Nephron (organoid): Measurements from ENCODE around the gene KRT2.

Source experiments
- H3K27ac Mint-ChIP-seq, 3 experiments: 2 replicates each; pipeline ENCODE4 v1.8.0; 2020; ENCODE audit warnings: mixed read lengths in 3 of 3, mild to moderate bottlenecking in 2 of 3, moderate library complexity in 1 of 3
- H3K27me3 Mint-ChIP-seq: 2 replicates; pipeline ENCODE4 v1.8.0; 2021; ENCODE audit warnings: low read depth, mild to moderate bottlenecking, moderate library complexity, mixed read lengths
- H3K36me3 Mint-ChIP-seq: 2 replicates; pipeline ENCODE4 v1.8.0; 2020; ENCODE audit warnings: low read depth, mixed read lengths
- H3K4me1 Mint-ChIP-seq: 2 replicates; pipeline ENCODE4 v1.8.0; 2020; ENCODE audit warnings: mixed read lengths
- H3K4me3 Mint-ChIP-seq, 3 experiments: 2 replicates each; pipeline ENCODE4 v1.8.0; 2020; ENCODE audit warnings: mild to moderate bottlenecking in 3 of 3, mixed read lengths in 3 of 3, moderate library complexity in 2 of 3
- H3K9me3 Mint-ChIP-seq: 2 replicates; pipeline ENCODE4 v1.8.0; 2020; ENCODE audit warnings: mixed read lengths
- TF ChIP-seq, protein P1 (sequence below), 3 experiments: fragments of 200-600 bp; sonication (generic); IDR thresholded peaks; one replicate each; pipeline ENCODE4 v1.5.0; 2021; ENCODE audit warnings: antibody characterized with exemption in 3 of 3; ENCODE audit not compliant: unreplicated experiment in 3 of 3

Gene KRT2

GRCh38 chr12:52643233-52644077 is 8.6 kb downstream of the KRT2 start:
- no peaks in the 10 kb centered on the region for H3K9me3 Mint-ChIP-seq
- H3K36me3 Mint-ChIP-seq, result no peaks in the 10 kb centered on the region
- H3K4me3 Mint-ChIP-seq, result no peak overlapping the region
- H3K27ac Mint-ChIP-seq, result no peak overlapping the region
- no peaks in the 10 kb centered on the region for H3K4me1 Mint-ChIP-seq
- TF ChIP-seq, protein P1, sequence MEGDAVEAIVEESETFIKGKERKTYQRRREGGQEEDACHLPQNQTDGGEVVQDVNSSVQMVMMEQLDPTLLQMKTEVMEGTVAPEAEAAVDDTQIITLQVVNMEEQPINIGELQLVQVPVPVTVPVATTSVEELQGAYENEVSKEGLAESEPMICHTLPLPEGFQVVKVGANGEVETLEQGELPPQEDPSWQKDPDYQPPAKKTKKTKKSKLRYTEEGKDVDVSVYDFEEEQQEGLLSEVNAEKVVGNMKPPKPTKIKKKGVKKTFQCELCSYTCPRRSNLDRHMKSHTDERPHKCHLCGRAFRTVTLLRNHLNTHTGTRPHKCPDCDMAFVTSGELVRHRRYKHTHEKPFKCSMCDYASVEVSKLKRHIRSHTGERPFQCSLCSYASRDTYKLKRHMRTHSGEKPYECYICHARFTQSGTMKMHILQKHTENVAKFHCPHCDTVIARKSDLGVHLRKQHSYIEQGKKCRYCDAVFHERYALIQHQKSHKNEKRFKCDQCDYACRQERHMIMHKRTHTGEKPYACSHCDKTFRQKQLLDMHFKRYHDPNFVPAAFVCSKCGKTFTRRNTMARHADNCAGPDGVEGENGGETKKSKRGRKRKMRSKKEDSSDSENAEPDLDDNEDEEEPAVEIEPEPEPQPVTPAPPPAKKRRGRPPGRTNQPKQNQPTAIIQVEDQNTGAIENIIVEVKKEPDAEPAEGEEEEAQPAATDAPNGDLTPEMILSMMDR (IDR thresholded peaks at IDR 0.05; ENCODE audit: unreplicated experiment in 3 of 3), result no peak
- H3K27me3 Mint-ChIP-seq, result peaks cover 38% of the 10 kb centered on the region

DNA sequence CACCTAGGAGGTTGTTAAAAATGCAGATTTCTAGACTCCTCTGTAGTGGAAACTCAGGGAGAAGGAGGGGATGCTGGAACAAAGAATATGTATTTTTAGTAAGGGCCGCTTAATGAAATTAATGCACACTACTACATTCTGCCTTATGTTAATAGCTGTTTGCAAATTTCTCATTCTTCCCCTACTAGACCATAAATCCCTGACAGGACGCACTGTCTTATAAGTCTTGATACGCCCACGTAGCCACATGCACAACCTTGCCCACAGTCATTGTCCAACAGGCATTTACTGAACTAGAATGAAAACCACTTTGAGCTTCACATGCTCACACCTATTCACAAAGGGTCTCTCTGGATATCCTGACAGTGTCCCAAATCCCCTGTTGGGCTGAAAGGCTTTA is 10.5 kb downstream of the KRT2 start:
- H3K27ac Mint-ChIP-seq, result no peak overlapping the region
- TF ChIP-seq, protein P1 (IDR thresholded peaks at IDR 0.05; ENCODE audit: unreplicated experiment in 3 of 3), result no peak
- H3K36me3 Mint-ChIP-seq, result no peaks in the 10 kb centered on the region
- no peaks in the 10 kb centered on the region for H3K9me3 Mint-ChIP-seq
- H3K27me3 Mint-ChIP-seq, result peaks cover 38% of the 10 kb centered on the region
- no peaks in the 10 kb centered on the region for H3K4me1 Mint-ChIP-seq
- no peak overlapping the region for H3K4me3 Mint-ChIP-seq

DNA sequence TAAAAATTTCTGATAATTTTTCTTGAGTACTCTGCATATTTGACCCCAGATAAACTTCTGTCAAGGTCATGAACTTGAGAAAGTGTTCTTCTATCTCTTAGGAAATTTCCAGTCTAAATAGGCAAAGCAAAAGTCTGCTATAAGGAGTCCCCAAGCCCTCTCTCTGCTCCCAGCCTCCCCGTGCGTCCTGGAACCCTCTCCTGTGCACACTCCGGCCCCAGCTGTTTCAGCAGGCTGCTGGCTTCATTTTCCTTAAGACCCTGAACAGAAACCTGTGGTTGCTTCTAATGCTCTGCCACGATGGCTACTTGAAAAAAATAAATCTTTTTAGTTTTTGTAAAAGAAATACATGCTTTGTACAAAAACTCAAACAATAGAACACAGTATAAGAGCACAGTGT is 14.7 kb downstream of the KRT2 start:
- Mint-ChIP-seq H3K27ac (no peak overlapping the region), H3K4me3 (no peak overlapping the region), H3K9me3 (no peaks in the 10 kb centered on the region), H3K36me3 (no peaks in the 10 kb centered on the region), H3K27me3 (peaks cover 19% of the 10 kb centered on the region), H3K4me1 (no peaks in the 10 kb centered on the region)
- TF ChIP-seq, protein P1 (IDR thresholded peaks at IDR 0.05; ENCODE audit: unreplicated experiment in 3 of 3), result no peak

DNA sequence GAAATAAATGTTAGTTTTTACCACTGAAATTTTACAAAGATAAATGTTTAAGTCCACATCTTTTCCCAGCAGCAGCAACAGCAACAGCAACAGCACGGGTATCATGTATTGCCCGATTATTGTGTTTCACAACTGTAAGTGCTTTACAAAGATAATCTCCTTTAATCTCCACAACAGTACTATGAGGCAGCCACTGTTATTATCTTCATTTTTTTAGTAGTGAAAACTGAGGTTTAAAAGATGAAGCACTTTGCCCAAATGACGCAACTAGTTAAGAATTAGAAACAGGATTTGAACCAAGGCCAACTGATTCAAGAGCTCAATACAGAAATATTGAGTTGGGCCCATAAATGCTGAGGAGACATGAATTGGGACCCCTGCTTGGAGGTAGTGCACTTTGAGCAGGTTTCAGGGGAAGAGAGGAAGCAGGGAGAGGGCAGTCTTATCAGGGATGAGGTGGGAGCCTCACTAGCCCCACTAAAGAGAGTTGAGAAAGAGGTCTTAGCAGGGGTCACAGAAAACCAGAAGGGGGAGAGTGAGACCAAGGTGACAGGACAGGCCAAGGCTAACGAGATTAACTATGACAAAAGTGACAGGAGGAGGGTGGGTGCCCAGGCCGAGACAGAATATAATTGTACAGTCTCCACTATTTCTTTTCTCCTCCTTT is 15.3 kb downstream of the KRT2 start:
- no peak overlapping the region for H3K27ac Mint-ChIP-seq
- H3K4me1 Mint-ChIP-seq, result no peaks in the 10 kb centered on the region
- H3K36me3 Mint-ChIP-seq, result no peaks in the 10 kb centered on the region
- no peak overlapping the region for H3K4me3 Mint-ChIP-seq
- TF ChIP-seq, protein P1 (IDR thresholded peaks at IDR 0.05; ENCODE audit: unreplicated experiment in 3 of 3), result no peak
- H3K27me3 Mint-ChIP-seq, result peaks cover 14% of the 10 kb centered on the region
- H3K9me3 Mint-ChIP-seq, result no peaks in the 10 kb centered on the region

- no peaks in the 10 kb centered on the region for H3K9me3 Mint-ChIP-seq
- no peaks in the 10 kb centered on the region for H3K36me3 Mint-ChIP-seq
- no peak overlapping the region for H3K27ac Mint-ChIP-seq
- TF ChIP-seq, protein P1 (IDR thresholded peaks at IDR 0.05; ENCODE audit: unreplicated experiment in 3 of 3), result no peak
- peaks cover 11% of the 10 kb centered on the region for H3K27me3 Mint-ChIP-seq
- no peak overlapping the region for H3K4me3 Mint-ChIP-seq
- H3K4me1 Mint-ChIP-seq, result no peaks in the 10 kb centered on the region
Measured at GRCh38 chr12:52636189-52636588, 15.8 kb downstream of the KRT2 start.
